ENCODE measurements around the gene SNX8. TPM values are rescaled to one million over a fixed set of nuclear protein-coding genes. Genes with fewer than 3 reads are reported as not detected.

SNX8 gene
- total and polyA plus RNA-seq, 2 donors (not counting 3 experiments of a cell fraction or from before 2014, with no cell fraction given) = 24.5 to 50.3 TPM

GRCh38 chr7:2257651-2258050 lies 56.6 kb downstream of the SNX8 start:
- Histone ChIP-seq H4K20me1 (replicated peaks; ENCODE audit: control insufficient read depth, extremely low read depth, insufficient read depth, low read length) (no peaks in the 10 kb centered on the region), H3K9me1 (replicated peaks; ENCODE audit: control insufficient read depth, extremely low read depth, insufficient read depth, low read length) (no peaks in the 10 kb centered on the region), H2AFZ (ENCODE audit: low read depth, low read length) (no peak overlapping the region), H3K4me2 (ENCODE audit: insufficient read depth, low read length) (no peak overlapping the region), H3K4me3 (replicated peaks in 1 of 3; ENCODE audit: insufficient read depth in 1 of 3, low read depth in 1 of 3, low read length in 3 of 3) (no peak overlapping the region), H3K4me1 (ENCODE audit: control insufficient read depth, extremely low read depth, insufficient read depth, low read length) (no peaks in the 10 kb centered on the region), H3K27ac (ENCODE audit: insufficient read depth, low read depth, low read length) (no peak overlapping the region), H3K9ac (replicated peaks; ENCODE audit: extremely low read depth, insufficient read depth, low read length) (no peak overlapping the region), H3K27me3 (ENCODE audit: control insufficient read depth in 2 of 2, insufficient read depth in 2 of 2, low read length in 2 of 2) (no peaks in the 10 kb centered on the region), H3K79me2 (ENCODE audit: control insufficient read depth, insufficient read depth, low read length) (no peaks in the 10 kb centered on the region), H3K36me3 (ENCODE audit: control insufficient read depth in 2 of 2, extremely low read depth in 1 of 2, insufficient read depth in 2 of 2, low read length in 2 of 2) (peaks cover 0 to 12% of the 10 kb centered on the region in 2 experiments), H3K9me3 (replicated peaks; ENCODE audit: control insufficient read depth, insufficient read depth, low read length) (no peaks in the 10 kb centered on the region)
- ChIA-PET POLR2A (no interaction called here), CTCF (interaction anchor here (0.6 to 1.7 kb wide), 2 partner anchors 9 to 90 kb away, joined by 3 to 5 read pairs; no protein-coding TSS in a partner anchor)
- intact Hi-C loops (cut with micrococcal nuclease) (no loop called here), dilution Hi-C loops (cut with MboI; ENCODE audit: extremely low pct_ligation_motif_present, low sequenced_read_pairs) (no loop called here)
- TF ChIP-seq POLR2A (IDR thresholded peaks at IDR 0.05; ENCODE audit: low read depth, low read length) = no peak
- TF ChIP-seq GATA2 (IDR thresholded peaks at IDR 0.05; ENCODE audit: insufficient read depth, insufficient read length, low read depth, low read length) = no peak
- no peak for TF ChIP-seq JUN (IDR thresholded peaks at IDR 0.05; ENCODE audit: borderline replicate concordance, insufficient read depth, insufficient read length, low read depth)
- TF ChIP-seq FOS (IDR thresholded peaks at IDR 0.05; ENCODE audit: borderline replicate concordance, insufficient read depth, low read length) = no peak
- TF ChIP-seq POLR2AphosphoS5 (IDR thresholded peaks at IDR 0.05; ENCODE audit: insufficient read depth, low read depth, low read length) = no peak
- no peak for TF ChIP-seq EZH2 (IDR thresholded peaks at IDR 0.05; ENCODE audit: borderline replicate concordance, low read depth, low read length, severe bottlenecking)
- TF ChIP-seq MAX (IDR thresholded peaks at IDR 0.05; ENCODE audit: insufficient read depth, insufficient read length) = no peak
- FAIRE-seq (no peak), DNase-seq (ENCODE audit: low read depth, low spot score) (no peak)
- BruUV-seq (replicated peaks) = no TSS peak

DNA sequence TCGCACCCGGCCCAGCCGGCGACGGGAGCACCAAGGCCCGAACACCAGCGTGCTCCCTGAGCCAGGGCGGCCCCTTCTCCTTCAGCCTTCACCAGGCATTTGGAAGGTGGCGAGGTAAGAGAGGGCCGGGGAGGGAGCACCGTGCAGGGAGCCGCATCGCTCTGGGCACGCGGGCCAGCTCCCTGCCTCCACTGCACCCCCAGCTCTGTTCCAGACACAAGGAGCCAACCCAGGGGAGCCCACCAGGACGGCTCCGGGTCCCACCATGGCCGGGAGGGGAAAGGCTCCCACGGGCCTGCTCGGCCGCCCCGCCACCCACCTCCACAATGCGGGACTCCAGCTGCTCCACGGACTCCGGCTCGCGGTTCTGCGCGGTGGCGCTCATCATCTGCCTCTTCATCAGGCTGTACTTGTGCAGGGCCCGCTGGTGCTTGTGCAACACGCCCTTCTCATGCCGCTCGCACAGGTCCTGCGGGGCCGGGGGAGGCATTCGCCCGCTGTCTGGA lies 57.1 kb downstream of the SNX8 start:
- no peaks in the 10 kb centered on the region for H3K9me1 ChIP-seq (replicated peaks; ENCODE audit: control insufficient read depth, extremely low read depth, insufficient read depth, low read length)
- H3K79me2 ChIP-seq (ENCODE audit: control insufficient read depth, insufficient read depth, low read length) = no peaks in the 10 kb centered on the region
- DNase-seq (ENCODE audit: low read depth, low spot score) = no peak
- H3K9ac ChIP-seq (replicated peaks; ENCODE audit: extremely low read depth, insufficient read depth, low read length) = no peak overlapping the region
- ChIA-PET POLR2A (no interaction called here), CTCF (interaction anchor here (0.8 to 1.7 kb wide), 2 partner anchors 8 to 91 kb away, joined by 3 to 5 read pairs; no protein-coding TSS in a partner anchor)
- H3K9me3 ChIP-seq (replicated peaks; ENCODE audit: control insufficient read depth, insufficient read depth, low read length) = no peaks in the 10 kb centered on the region
- dilution Hi-C loops (cut with MboI; ENCODE audit: extremely low pct_ligation_motif_present, low sequenced_read_pairs) = no loop called here
- no peaks in the 10 kb centered on the region for H3K27me3 ChIP-seq (ENCODE audit: control insufficient read depth in 2 of 2, insufficient read depth in 2 of 2, low read length in 2 of 2)
- FAIRE-seq = no peak
- H3K4me3 ChIP-seq (replicated peaks in 1 of 3; ENCODE audit: insufficient read depth in 1 of 3, low read depth in 1 of 3, low read length in 3 of 3) = no peak overlapping the region
- intact Hi-C loops (cut with micrococcal nuclease) = no loop called here
- TF ChIP-seq MAX (IDR thresholded peaks at IDR 0.05; ENCODE audit: insufficient read depth, insufficient read length) = no peak
- TF ChIP-seq POLR2AphosphoS5 (IDR thresholded peaks at IDR 0.05; ENCODE audit: insufficient read depth, low read depth, low read length) = no peak
- no TSS peak for BruUV-seq (replicated peaks)
- H3K4me1 ChIP-seq (ENCODE audit: control insufficient read depth, extremely low read depth, insufficient read depth, low read length) = no peaks in the 10 kb centered on the region
- no peak overlapping the region for H3K27ac ChIP-seq (ENCODE audit: insufficient read depth, low read depth, low read length)
- H3K4me2 ChIP-seq (ENCODE audit: insufficient read depth, low read length) = no peak overlapping the region
- peaks cover 0 to 12% of the 10 kb centered on the region in 2 experiments for H3K36me3 ChIP-seq (ENCODE audit: control insufficient read depth in 2 of 2, extremely low read depth in 1 of 2, insufficient read depth in 2 of 2, low read length in 2 of 2)
- no peaks in the 10 kb centered on the region for H4K20me1 ChIP-seq (replicated peaks; ENCODE audit: control insufficient read depth, extremely low read depth, insufficient read depth, low read length)
- H2AFZ ChIP-seq (ENCODE audit: low read depth, low read length) = no peak overlapping the region

All from endothelial cell of umbilical vein (primary cell).